ENCODE data around the gene RUNX2. TPM values are rescaled to one million over a fixed set of nuclear protein-coding genes. Genes with fewer than 3 reads are reported as not detected.
"Not testable (repeated sequence)": the region's sequence is repeated elsewhere in the genome, so short reads cannot be mapped to it uniquely, and the experiment has no call there.

The RUNX2 gene
- polyA plus RNA-seq, 4 donors: 3.1 to 9.5 (median 3.5) TPM

DNA sequence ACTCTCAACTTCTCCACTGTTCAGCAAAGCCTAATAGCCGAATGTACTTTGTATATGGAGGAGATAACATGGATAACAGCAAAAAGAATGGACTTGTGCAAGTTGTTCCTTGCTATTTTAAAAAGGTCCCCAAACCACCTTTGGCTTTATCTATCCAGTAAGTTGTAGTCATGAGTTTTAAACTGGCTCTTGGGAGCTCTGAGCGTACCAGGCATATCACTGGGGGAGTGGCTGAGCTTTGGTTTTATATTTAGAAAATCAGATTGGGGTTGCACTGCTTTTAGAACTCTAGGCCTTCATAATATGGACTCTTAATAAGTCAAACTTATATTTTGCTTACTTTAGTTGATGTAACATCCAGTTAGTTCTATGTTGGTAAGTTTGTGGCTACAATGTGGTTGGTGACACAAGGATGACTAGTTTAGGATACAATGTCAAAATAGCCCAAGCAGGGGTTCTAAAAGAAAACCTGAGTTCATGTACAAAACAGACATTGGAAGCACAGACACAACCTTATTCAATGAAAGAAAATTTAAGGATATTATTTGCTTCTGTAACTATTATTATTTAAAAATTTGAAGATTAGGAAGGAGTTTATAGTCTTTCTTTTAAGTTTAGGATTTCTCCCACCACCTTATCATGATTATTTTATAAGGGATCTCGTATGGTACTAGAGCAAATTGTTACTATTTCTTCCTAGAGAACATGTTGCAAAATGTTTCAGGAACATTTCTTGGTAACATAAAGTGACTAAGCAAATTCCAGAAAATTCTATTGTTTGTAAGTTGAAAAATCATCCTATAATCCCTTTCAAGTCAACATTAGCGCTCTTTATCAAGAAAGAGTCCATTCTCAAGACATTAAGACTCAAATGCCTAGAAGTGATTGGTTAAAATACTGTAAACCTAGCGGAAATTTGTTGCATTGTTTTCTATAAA lies 215.4 kb downstream of the RUNX2 start:
- DNase-seq (ENCODE audit: low read depth in 4 of 4, low spot score in 3 of 4): no peak

DNA sequence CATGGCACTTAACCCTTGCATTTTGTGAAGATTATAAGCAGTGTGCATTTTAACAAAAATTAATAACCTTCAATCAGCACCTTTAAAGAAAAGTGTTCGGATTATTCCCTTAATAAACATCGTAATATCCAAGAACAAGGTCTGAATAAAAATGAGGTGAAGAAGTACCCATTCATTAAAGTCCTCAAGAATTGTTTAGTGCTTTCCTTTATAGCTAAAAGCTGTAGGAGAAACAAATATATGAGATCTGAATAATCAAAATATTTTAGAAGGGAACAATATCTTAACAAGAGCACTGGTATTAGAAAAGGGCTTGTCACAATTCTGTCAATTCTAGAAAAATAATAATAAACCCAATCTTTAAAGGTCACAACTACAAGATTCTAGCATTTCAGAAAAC lies 217.3 kb downstream of the RUNX2 start:
- DNase-seq (ENCODE audit: low read depth in 4 of 4, low spot score in 3 of 4): no peak

DNA sequence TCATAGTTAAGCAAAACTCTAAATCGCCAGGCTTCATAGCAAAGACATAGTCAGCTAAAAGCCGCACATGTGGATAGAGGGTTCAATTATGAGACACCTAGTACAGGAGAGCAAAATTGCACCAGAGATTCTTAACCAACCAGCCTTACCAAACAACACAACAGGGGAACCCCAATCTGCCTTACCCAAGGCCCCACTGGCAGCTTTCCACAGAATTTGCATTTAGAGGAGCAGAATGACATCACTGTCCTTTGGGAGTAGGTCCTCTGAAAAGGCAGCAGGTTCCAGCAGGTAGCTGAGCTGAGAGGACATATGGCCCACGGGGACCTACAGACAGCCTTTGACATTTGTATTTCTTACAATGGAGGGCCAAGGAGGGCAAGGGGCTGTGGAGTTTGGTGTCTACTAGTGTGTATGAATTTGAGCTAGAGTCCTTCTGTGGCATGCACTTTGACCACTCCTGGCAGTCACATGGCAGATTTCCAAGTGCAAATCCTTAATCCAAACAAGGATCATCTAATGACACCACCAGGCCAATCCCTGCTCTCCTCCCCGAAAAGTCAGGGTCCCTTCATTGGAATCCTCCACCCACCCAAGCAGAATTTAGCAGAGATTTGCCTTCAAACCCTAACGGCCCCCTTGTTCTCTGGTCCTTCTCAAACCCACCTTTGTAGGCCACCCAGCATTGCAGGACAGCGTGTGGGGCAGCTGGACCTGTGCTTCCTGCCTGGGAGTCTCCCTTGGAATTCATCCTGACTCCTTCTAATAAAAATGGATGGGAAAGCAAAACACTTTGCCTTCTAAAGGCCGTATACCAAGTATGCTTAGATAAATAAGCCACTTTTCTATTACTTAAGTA lies 220.8 kb downstream of the RUNX2 start:
- no peak for DNase-seq (ENCODE audit: low read depth in 4 of 4, low spot score in 3 of 4)

GRCh38 chr6:45552536-45552935 lies 224.4 kb downstream of the RUNX2 start:
- DNase-seq (ENCODE audit: low read depth in 4 of 4, low spot score in 3 of 4): no peak

GRCh38 chr6:45553730-45554344 lies 225.7 kb downstream of the RUNX2 start:
- no peak for DNase-seq (ENCODE audit: low read depth in 4 of 4, low spot score in 3 of 4)

- DNase-seq (ENCODE audit: low read depth in 4 of 4, low spot score in 3 of 4): no peak
These were observed 226.5 kb downstream of the RUNX2 start for GRCh38 chr6:45554591-45554990.

DNA sequence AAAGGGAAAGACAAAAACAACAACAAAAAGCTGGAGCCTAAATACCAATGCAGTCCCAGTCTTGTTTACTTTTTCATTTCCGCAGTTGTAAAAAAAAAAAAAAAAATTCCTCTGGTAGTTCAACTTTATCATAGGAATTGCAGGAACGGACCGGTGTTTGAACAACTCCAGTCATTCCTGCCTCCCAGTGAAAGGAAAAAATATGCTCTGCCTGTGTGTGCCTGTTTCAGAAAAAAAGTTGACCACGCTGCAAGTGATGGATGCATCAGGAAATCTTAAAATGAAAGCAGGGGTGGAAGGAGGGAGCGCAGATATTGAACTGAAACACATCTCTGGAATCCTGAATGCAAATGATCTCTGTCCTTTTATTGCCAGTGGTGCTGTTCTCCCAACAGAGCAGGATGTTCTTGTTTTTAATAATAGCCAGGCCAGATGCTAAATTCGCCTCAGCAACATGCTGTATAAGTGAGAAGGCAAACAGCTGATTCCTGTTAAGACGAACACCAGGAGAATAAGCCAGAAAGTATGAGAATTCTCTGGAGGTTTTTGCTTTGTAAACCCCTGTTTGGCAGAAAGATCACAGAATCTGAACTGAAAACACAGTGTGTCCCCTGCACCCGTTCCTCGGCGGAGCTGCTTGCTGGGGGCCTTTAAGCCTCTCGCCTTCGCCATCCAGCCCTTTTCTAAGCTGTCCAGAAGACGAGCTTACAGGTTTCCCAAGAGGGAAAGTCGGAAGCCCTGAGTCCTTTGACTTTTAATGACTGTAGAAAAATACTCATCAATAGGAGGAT lies 228.0 kb downstream of the RUNX2 start:
- DNase-seq (ENCODE audit: low read depth in 4 of 4, low spot score in 3 of 4): no peak

DNA sequence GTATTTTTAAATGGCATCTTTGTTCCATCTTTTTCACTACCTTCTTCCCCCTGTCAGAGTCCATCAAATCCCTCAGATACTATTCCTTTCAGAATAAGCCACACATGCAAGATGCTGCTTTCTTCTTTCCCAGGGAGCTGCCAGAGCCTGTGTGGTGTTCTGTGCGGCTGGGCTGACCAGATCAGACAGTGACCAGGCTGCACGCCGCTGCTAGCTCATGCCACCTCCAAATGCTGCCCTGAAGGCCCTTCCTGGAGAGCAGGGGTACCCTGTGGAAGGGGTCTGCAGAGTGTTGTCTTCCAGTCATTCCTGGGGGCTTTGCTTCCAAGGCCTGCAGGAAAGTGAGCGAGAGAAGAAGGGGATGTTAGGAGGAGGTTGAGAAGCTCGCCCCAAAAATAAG lies 228.7 kb downstream of the RUNX2 start:
- DNase-seq (ENCODE audit: low read depth in 4 of 4, low spot score in 3 of 4): no peak

DNA sequence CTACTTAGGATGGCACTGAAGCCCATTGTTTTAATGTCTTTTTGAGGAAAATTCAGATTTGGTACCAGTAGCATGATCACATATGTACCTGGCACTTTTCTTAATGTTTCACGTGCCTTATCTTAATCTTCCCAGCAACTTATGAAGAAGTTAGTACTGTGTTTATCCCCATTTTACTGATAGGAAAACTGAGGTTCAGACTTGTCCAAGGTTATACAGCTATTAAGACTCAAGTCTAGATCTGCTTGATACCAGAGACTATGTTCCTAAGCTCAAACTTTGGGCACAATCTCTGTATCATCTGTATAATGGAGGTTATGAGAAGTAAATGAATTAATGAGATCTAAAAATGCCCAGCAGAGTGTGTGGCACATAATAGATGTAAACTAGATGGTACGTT lies 229.3 kb downstream of the RUNX2 start:
- DNase-seq (ENCODE audit: low read depth in 4 of 4, low spot score in 3 of 4): no peak

DNA sequence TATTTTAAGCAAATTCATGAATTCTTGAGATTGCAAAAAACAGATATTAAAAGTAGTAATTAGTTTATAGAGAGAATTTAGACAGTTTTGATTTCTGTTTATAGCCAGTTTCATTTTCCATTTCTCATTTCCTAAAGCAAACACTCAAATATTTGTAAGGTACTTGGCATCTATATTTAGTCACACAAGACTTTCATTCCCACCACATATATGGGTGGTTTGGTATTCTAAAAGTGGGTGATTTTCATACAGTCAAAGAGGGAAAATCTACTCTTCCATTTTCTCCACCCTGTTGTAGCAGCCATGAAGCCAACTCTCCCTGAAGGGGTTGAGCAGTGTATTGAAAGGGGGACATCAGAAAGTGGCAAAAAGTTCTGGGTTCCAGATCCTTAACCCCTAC lies 230.7 kb downstream of the RUNX2 start:
- DNase-seq (ENCODE audit: low read depth in 4 of 4, low spot score in 3 of 4): no peak

GRCh38 chr6:45560321-45560820 lies 232.2 kb downstream of the RUNX2 start:
- not testable (repeated sequence) for DNase-seq (ENCODE audit: low read depth in 4 of 4, low spot score in 3 of 4)

GRCh38 chr6:45562171-45562570 lies 234.0 kb downstream of the RUNX2 start:
- DNase-seq (ENCODE audit: low read depth in 4 of 4, low spot score in 3 of 4): no peak

- DNase-seq (ENCODE audit: low read depth in 4 of 4, low spot score in 3 of 4): no peak
These were observed 234.9 kb downstream of the RUNX2 start for GRCh38 chr6:45563041-45563440.

- no peak for DNase-seq (ENCODE audit: low read depth in 4 of 4, low spot score in 3 of 4)
These were observed 235.7 kb downstream of the RUNX2 start for GRCh38 chr6:45563844-45564243.

GRCh38 chr6:45566882-45567281 lies 238.8 kb downstream of the RUNX2 start:
- no peak for DNase-seq (ENCODE audit: low read depth in 4 of 4, low spot score in 3 of 4)

- no peak for DNase-seq (ENCODE audit: low read depth in 4 of 4, low spot score in 3 of 4)
These were observed 239.7 kb downstream of the RUNX2 start for GRCh38 chr6:45567879-45568278.

GRCh38 chr6:45568626-45569025 lies 240.5 kb downstream of the RUNX2 start:
- DNase-seq (ENCODE audit: low read depth in 4 of 4, low spot score in 3 of 4): no peak

DNA sequence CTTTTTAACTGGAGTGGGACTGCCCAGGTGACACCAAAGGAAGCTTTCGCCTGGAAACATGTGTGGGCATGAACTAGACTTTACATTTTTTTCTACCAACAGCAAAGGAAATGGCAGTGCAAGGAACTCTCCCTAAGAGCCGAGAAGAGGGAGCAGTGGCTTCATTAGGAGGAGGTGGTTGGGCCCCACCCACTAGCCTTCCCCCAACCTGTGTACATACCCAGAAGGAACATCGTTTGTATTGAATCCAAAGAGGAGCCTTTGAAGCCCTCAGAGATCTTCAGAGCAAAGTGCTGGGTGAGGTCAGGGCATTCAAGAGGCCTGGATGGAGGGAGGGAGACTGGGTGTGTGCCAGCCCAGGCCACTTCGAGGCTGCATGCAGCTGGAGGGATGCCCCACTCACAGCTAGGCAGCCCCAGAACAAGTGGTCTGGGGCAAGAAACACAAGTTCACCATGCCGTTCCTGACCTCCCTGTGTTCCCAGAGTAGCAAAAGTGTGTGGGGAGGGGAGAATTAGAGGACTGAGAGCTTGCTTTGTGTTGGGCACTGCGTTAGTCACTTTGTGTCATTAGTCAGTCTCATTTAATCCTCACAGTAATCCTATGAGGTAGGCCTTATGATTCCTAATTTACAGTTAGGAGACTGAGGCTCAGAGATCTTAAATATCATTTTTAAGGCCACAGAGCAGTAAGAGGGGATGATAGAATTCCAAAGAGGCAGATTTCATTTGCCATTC lies 241.2 kb downstream of the RUNX2 start:
- DNase-seq (ENCODE audit: low read depth in 4 of 4, low spot score in 3 of 4): no peak

DNA sequence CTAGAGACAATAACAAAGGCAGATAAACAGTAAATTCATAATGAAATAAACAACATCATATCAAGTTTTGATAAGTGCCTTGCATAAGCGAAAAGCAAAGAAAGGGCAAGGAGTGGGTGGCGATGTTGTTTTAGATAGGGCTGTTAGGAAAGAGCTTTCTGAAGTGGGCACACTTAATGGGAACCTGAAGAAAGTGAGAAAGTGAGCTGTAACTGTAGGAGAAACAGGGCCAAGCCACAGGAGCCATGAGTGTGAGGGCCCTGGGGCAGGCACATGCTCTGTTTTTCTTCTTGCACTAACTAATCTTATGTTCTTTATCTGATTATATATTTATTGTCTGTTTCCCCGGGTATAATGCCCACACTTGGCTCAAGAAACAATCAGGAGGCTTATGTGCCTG lies 243.0 kb downstream of the RUNX2 start:
- DNase-seq (ENCODE audit: low read depth in 4 of 4, low spot score in 3 of 4): no peak

DNA sequence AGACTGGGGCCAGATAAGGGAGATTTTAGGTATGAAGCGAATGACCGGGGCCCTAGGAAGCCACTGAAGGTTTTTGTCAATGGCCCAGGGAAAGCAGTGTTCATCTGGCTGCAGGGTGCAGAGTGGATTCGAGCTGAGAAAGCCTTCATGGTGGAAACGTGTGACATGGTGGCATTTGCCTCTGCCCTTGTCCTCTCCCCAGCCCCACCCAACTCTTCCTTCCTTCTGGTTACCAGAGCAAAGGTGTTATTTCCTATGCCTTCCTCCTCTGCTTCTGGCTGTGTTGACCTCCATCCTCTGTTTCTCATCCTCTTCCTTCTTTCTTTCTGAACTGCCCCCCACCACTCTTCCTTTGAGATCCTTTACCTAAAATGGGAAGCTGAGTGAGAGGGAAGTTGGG lies 244.7 kb downstream of the RUNX2 start:
- no peak for DNase-seq (ENCODE audit: low read depth in 4 of 4, low spot score in 3 of 4)
